Pancreas (tissue), 10 donors: ENCODE measurements around the gene APOD. TPM values are rescaled to one million over a fixed set of nuclear protein-coding genes. Genes with fewer than 3 reads are reported as not detected.

ENCODE experiments used
- ATAC-seq, 4 donors: fragments of 200-7000 bp; cut with Tn5 transposase; one replicate each; pipeline versions ENCODE4 v1.8.0 to v1.9.1; 2020; ENCODE audit warnings: mild to moderate bottlenecking in 4 of 4, moderate library complexity in 4 of 4
- DNase-seq, 6 donors: peaks; one replicate each; pipeline ENCODE4 v3.0.0-alpha.2; 2020
- FAIRE-seq: peaks from 2 replicates; lab custom pipeline; 2012; peaks lifted over from hg19 to GRCh38; lab: Jason Lieb, UNC
- H3K27ac ChIP-seq, 4 donors: fragments of 200-600 bp; sonication (generic); 1 replicate in 3 of 4; 2 replicates in 1 of 4; pipeline versions ENCODE4 v1.5.0 to v1.8.0; 2020
- H3K27me3 ChIP-seq, 4 donors: fragments of 200-600 bp; one replicate each; pipeline ENCODE4 v1.8.0; 2021
- H3K36me3 ChIP-seq, 3 donors: fragments of 200-600 bp; sonication (generic) in 1 of 3; one replicate each; pipeline versions ENCODE4 v1.5.0 to v1.8.0; 2020 to 2021
- H3K4me1 ChIP-seq, 3 donors: fragments of 200-600 bp; one replicate each; pipeline ENCODE4 v1.8.0; 2021
- H3K4me3 ChIP-seq, 4 donors: fragments of 200-600 bp; sonication (generic) in 2 of 4; one replicate each; pipeline versions ENCODE4 v1.5.0 to v1.8.0; 2020 to 2021
- H3K9me3 ChIP-seq, 4 donors: fragments of 200-600 bp; one replicate each; pipeline ENCODE4 v1.8.0; 2021
- WGBS, 2 donors: extraction: QIAGEN DNeasy Blood & Tissue Kit; methylation state at CpG; one replicate each; pipeline ENCODE4 v1.1.7; 2013; 5-methylcytosine and 5-hydroxymethylcytosine counted together
- intact Hi-C, 3 donors: fragments of 100-400 bp; cut with DNase I; formaldehyde crosslinking; loops; one replicate each; pipeline versions ENCODE4 v1.11.1 to v1.14.2; 2022
- polyA plus RNA-seq, 2 donors: library from polyadenylated mRNA; stranded (reverse); fragments of 200-250 nt; gene quantifications; one replicate each; pipeline ENCODE4 v1.2.3, GENCODE V29; 2013
- total RNA-seq, 6 donors: library from RNA; stranded (reverse); fragmentation: NEBNext Ultra II Directional in 4 of 6; extraction: Animal tissue kit (Norgen Biotek cat#: 25700) in 4 of 6; gene quantifications; one replicate each; pipeline versions ENCODE4 v1.2.1 to v1.2.4, GENCODE V29; 2021 to 2023
- TF ChIP-seq, protein P1 (sequence below), 4 donors: fragments of 200-600 bp; sonication (generic) in 3 of 4; IDR thresholded peaks; one replicate each; pipeline versions ENCODE4 v1.5.0 to v1.8.0; 2021; ENCODE audit warnings: antibody characterized with exemption in 4 of 4
- donor health status: healthy with polysubstance abuse.
- donor health status: DM: no; HTN: no; CAD: no; lungs with moderate emphysema.
- donor health status: DM: no; HTN: no; CAD: no.
- donor health status: control.
- donor health status: control.
- donor health status: Bipolar disorder and iron deficiency.
- donor health status: DM: yes; HTN: yes; CAD: no.
- donor health status: DM: no; HTN: no; CAD: no.
- donor health status: DM: no; HTN: no; CAD: no.
- donor health status: DM: yes; HTN: yes; CAD: no.

APOD gene
- total and polyA plus RNA-seq, 8 donors = 12.1 to 133 (median 60.8) TPM

- TF ChIP-seq, protein P1, sequence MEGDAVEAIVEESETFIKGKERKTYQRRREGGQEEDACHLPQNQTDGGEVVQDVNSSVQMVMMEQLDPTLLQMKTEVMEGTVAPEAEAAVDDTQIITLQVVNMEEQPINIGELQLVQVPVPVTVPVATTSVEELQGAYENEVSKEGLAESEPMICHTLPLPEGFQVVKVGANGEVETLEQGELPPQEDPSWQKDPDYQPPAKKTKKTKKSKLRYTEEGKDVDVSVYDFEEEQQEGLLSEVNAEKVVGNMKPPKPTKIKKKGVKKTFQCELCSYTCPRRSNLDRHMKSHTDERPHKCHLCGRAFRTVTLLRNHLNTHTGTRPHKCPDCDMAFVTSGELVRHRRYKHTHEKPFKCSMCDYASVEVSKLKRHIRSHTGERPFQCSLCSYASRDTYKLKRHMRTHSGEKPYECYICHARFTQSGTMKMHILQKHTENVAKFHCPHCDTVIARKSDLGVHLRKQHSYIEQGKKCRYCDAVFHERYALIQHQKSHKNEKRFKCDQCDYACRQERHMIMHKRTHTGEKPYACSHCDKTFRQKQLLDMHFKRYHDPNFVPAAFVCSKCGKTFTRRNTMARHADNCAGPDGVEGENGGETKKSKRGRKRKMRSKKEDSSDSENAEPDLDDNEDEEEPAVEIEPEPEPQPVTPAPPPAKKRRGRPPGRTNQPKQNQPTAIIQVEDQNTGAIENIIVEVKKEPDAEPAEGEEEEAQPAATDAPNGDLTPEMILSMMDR (IDR thresholded peaks at IDR 0.05) = no peak
- Histone ChIP-seq H3K4me3 (no peak overlapping the region), H3K27ac (no peak overlapping the region), H3K27me3 (no peaks in the 10 kb centered on the region), H3K4me1 (peaks cover 0 to 5% (median 0%) of the 10 kb centered on the region in 3 donors), H3K9me3 (no peaks in the 10 kb centered on the region), H3K36me3 (no peaks in the 10 kb centered on the region)
- DNase-seq = no peak
- peak in 1 of 4 donors; percentile 34 for ATAC-seq
- WGBS, 2 donors = 34 to 44% methylated on average over 4 of the region's 4 CpGs
- no peak for FAIRE-seq
- intact Hi-C loops = no loop called here
Measured at GRCh38 chr3:195557322-195557721, 26.4 kb downstream of the APOD start.

- 72 to 73% methylated on average over 10 of the region's 10 CpGs for WGBS, 2 donors
- H3K4me1 ChIP-seq = peaks cover 0 to 5% (median 0%) of the 10 kb centered on the region in 3 donors
- intact Hi-C loops = no loop called here
- no peaks in the 10 kb centered on the region for H3K36me3 ChIP-seq
- FAIRE-seq (no peak), DNase-seq (no peak), ATAC-seq (no peak)
- H3K27ac ChIP-seq = no peak overlapping the region
- H3K9me3 ChIP-seq = no peaks in the 10 kb centered on the region
- TF ChIP-seq, protein P1 (IDR thresholded peaks at IDR 0.05) = no peak
- no peak overlapping the region for H3K4me3 ChIP-seq
- H3K27me3 ChIP-seq = no peaks in the 10 kb centered on the region
Measured at GRCh38 chr3:195556390-195556789, 27.4 kb downstream of the APOD start.

- TF ChIP-seq, protein P1 (IDR thresholded peaks at IDR 0.05) = no peak
- no peak overlapping the region for H3K4me3 ChIP-seq
- no peaks in the 10 kb centered on the region for H3K36me3 ChIP-seq
- 74 to 84% methylated on average over 8 of the region's 8 CpGs for WGBS, 2 donors
- intact Hi-C loops = no loop called here
- H3K27me3 ChIP-seq = no peaks in the 10 kb centered on the region
- peaks cover 0 to 5% (median 0%) of the 10 kb centered on the region in 3 donors for H3K4me1 ChIP-seq
- no peak overlapping the region for H3K27ac ChIP-seq
- DNase-seq (no peak), FAIRE-seq (no peak), ATAC-seq (no peak)
- no peaks in the 10 kb centered on the region for H3K9me3 ChIP-seq
Measured at GRCh38 chr3:195555110-195555509, 28.6 kb downstream of the APOD start.

DNA sequence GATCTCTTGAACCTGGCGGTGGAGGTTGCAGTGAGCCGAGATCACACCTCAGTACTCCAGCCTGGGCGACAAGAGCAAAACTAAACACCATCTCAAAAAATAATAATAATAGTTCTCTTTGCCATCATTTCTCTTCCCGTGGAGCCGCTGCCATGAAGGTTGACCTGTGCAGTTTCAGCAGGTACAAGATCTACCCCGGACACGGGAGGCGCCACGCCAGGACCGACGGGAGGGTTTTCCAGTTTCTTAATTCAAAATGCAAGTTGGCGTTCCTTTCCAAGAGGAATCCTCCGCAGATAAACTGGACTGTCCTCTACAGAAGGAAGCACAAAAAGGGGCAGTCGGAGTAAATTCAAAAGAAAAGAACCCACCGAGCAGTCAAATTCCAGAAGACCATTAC, 29.3 kb downstream of the APOD start:
- intact Hi-C loops = no loop called here
- 92 to 95% methylated on average over 15 of the region's 15 CpGs for WGBS, 2 donors
- Histone ChIP-seq H3K36me3 (no peaks in the 10 kb centered on the region), H3K27me3 (no peaks in the 10 kb centered on the region), H3K27ac (no peak overlapping the region), H3K4me3 (no peak overlapping the region), H3K9me3 (no peaks in the 10 kb centered on the region), H3K4me1 (peaks cover 0 to 5% (median 0%) of the 10 kb centered on the region in 3 donors)
- no peak for DNase-seq
- FAIRE-seq = no peak
- no peak for ATAC-seq
- TF ChIP-seq, protein P1 (IDR thresholded peaks at IDR 0.05) = no peak

- DNase-seq (no peak), ATAC-seq (no peak), FAIRE-seq (no peak)
- 78 to 87% methylated on average over 7 of the region's 7 CpGs for WGBS, 2 donors
- H3K27me3 ChIP-seq = no peaks in the 10 kb centered on the region
- no peaks in the 10 kb centered on the region for H3K36me3 ChIP-seq
- TF ChIP-seq, protein P1 (IDR thresholded peaks at IDR 0.05) = no peak
- no peaks in the 10 kb centered on the region for H3K9me3 ChIP-seq
- H3K27ac ChIP-seq = no peak overlapping the region
- no peak overlapping the region for H3K4me3 ChIP-seq
- intact Hi-C loops = no loop called here
- peaks cover 0 to 5% (median 0%) of the 10 kb centered on the region in 3 donors for H3K4me1 ChIP-seq
Measured at GRCh38 chr3:195553268-195553667, 30.5 kb downstream of the APOD start.
